Measurements from ENCODE around the gene FGD2. TPM values are rescaled to one million over a fixed set of nuclear protein-coding genes. Genes with fewer than 3 reads are reported as not detected.
A peak's percentile ranks its signal among the peaks of the same experiment; 100 is the strongest.

Gene FGD2
- total and polyA plus RNA-seq, 8 donors: 0.98 to 13.2 (median 2.8) TPM

DNA sequence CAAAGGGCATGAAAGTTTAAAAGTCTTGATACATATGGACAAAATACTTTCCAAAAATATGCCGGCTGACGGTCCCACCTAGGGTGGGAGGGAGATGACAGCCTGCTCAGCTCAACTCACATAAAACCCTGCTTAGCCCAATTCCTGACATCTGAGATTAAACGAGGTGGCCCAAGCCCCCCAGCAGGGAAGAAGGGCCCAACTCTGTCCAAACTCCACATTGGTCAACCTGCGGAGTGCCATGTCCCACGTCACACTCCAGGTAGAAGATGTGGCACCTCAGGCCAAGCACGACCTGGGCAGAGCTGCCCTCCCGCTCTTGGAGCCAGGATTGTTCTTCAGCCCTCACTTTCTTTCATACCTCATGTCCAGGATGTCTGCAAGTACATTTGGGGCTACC is 48.2 kb downstream of the FGD2 start:
- TF ChIP-seq, protein P1, sequence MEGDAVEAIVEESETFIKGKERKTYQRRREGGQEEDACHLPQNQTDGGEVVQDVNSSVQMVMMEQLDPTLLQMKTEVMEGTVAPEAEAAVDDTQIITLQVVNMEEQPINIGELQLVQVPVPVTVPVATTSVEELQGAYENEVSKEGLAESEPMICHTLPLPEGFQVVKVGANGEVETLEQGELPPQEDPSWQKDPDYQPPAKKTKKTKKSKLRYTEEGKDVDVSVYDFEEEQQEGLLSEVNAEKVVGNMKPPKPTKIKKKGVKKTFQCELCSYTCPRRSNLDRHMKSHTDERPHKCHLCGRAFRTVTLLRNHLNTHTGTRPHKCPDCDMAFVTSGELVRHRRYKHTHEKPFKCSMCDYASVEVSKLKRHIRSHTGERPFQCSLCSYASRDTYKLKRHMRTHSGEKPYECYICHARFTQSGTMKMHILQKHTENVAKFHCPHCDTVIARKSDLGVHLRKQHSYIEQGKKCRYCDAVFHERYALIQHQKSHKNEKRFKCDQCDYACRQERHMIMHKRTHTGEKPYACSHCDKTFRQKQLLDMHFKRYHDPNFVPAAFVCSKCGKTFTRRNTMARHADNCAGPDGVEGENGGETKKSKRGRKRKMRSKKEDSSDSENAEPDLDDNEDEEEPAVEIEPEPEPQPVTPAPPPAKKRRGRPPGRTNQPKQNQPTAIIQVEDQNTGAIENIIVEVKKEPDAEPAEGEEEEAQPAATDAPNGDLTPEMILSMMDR (IDR thresholded peaks at IDR 0.05): no peak
- 85 to 89% methylated on average over 7 of the region's 7 CpGs for WGBS, 2 donors
- intact Hi-C loops (cut with DNase I): loop anchor here in 2 of 3 donors (5.0 to 10.0 kb wide), 2 partner anchors 119 to 151 kb away; partner anchors contain the start of gene PIM1 (in 1 of the 2)

DNA sequence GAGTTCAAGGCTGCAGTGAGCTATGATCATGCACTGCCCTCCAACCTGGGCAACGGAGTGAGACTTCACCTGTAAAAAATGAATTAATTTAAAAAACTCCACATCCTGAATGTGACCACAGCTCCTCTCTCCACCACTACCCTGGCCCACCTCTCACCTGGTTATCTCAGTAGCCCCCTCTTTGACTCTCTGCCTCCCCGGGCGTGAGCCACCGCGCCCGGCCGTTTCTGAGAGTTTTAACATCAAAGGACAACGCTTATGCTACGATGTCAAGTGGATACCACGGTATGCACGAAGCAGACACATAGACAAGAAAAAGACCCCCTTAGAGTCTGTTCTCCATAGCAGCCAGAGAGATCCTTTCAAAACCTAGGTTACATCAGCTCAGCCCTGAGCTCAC is 48.7 kb downstream of the FGD2 start:
- no peaks in the 10 kb centered on the region for H3K9me3 ChIP-seq
- H3K27me3 ChIP-seq: no peaks in the 10 kb centered on the region
- TF ChIP-seq, protein P1 (IDR thresholded peaks at IDR 0.05): no peak
- H3K36me3 ChIP-seq: no peaks in the 10 kb centered on the region
- peaks cover 4 to 25% (median 12%) of the 10 kb centered on the region in 3 donors for H3K4me1 ChIP-seq
- ATAC-seq (no peak), DNase-seq (peak in 1 of 6 donors; percentile 21), FAIRE-seq (no peak)
- H3K27ac ChIP-seq: no peak overlapping the region
- 91 to 96% methylated on average over 11 of the region's 11 CpGs for WGBS, 2 donors
- H3K4me3 ChIP-seq: no peak overlapping the region
- intact Hi-C loops (cut with DNase I): loop anchor here in 2 of 3 donors (5.0 to 10.0 kb wide), 2 partner anchors 118 to 151 kb away; partner anchors contain the start of gene PIM1 (in 1 of the 2)

More for the DNA sequence above, 48.2 kb downstream of the FGD2 start:
- no peak overlapping the region for H3K27ac ChIP-seq
- H3K36me3 ChIP-seq: no peaks in the 10 kb centered on the region
- H3K9me3 ChIP-seq: no peaks in the 10 kb centered on the region
- FAIRE-seq (no peak), ATAC-seq (no peak), DNase-seq (no peak)
- H3K4me1 ChIP-seq: peaks cover 5 to 26% (median 17%) of the 10 kb centered on the region in 3 donors
- H3K4me3 ChIP-seq: no peak overlapping the region
- H3K27me3 ChIP-seq: no peaks in the 10 kb centered on the region

DNA sequence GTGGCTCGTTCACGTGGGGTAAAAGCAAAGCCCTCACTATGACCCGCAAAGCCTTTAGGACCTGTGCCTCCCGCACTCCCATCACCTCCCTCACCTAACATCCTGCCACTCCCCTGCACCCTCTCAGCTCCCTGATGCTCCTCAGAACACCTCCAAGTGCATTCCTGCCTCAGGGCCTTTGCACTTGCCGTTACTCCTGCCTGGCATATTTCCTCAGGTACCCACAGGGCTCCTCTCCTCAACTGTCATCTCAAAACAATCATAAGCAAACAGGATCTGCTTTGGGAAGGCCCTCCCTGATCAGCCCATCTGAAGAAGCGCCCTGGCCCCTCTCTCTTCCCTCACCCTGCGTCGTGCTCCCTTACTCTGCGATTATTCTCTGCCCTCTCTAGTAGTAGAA is 49.1 kb downstream of the FGD2 start:
- no peak overlapping the region for H3K4me3 ChIP-seq
- peaks cover 0 to 21% (median 8%) of the 10 kb centered on the region in 3 donors for H3K4me1 ChIP-seq
- no peaks in the 10 kb centered on the region for H3K27me3 ChIP-seq
- TF ChIP-seq, protein P1 (IDR thresholded peaks at IDR 0.05): no peak
- no peaks in the 10 kb centered on the region for H3K9me3 ChIP-seq
- FAIRE-seq (no peak), ATAC-seq (no peak), DNase-seq (peak in 1 of 6 donors; percentile 41)
- H3K36me3 ChIP-seq: no peaks in the 10 kb centered on the region
- intact Hi-C loops (cut with DNase I): loop anchor here in 2 of 3 donors (5.0 to 10.0 kb wide), 2 partner anchors 118 to 150 kb away; partner anchors contain the start of gene PIM1 (in 1 of the 2)
- 84 to 89% methylated on average over 9 of the region's 9 CpGs for WGBS, 2 donors
- no peak overlapping the region for H3K27ac ChIP-seq

DNA sequence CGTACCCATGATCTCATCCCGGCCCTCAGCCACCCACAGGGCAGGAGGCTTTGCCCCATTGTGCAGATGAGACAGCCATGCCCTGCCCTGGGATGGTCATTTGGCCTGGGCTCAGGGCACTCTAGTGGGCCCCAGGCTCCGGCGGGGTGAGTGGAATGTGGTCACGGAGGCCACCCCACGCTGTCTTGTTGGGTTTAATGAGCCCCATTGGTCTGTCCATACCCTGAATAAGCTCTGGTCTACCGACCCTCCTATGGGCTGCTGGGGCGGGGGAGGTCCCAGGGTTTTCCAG is 50.6 kb downstream of the FGD2 start:
- intact Hi-C loops (cut with DNase I): loop anchor here in 1 of 3 donors (10.0 kb wide), 1 partner anchor 149 kb away; no protein-coding TSS in a partner anchor
- DNase-seq (no peak), FAIRE-seq (no peak), ATAC-seq (no peak)
- H3K27ac ChIP-seq: no peak overlapping the region
- peaks cover 0 to 8% (median 0%) of the 10 kb centered on the region in 3 donors for H3K4me1 ChIP-seq
- no peak overlapping the region for H3K4me3 ChIP-seq
- no peaks in the 10 kb centered on the region for H3K36me3 ChIP-seq
- no peaks in the 10 kb centered on the region for H3K9me3 ChIP-seq
- H3K27me3 ChIP-seq: no peaks in the 10 kb centered on the region
- 92 to 93% methylated on average over 8 of the region's 8 CpGs for WGBS, 2 donors
- TF ChIP-seq, protein P1 (IDR thresholded peaks at IDR 0.05): no peak

GRCh38 chr6:37056439-37057127 is 51.1 kb downstream of the FGD2 start:
- no peak overlapping the region for H3K4me3 ChIP-seq
- no peaks in the 10 kb centered on the region for H3K9me3 ChIP-seq
- TF ChIP-seq, protein P1 (IDR thresholded peaks at IDR 0.05): no peak
- intact Hi-C loops (cut with DNase I): loop anchor here in 1 of 3 donors (10.0 kb wide), 1 partner anchor 148 kb away; no protein-coding TSS in a partner anchor
- H3K4me1 ChIP-seq: peaks cover 0 to 3% (median 0%) of the 10 kb centered on the region in 3 donors
- no peaks in the 10 kb centered on the region for H3K36me3 ChIP-seq
- no peak overlapping the region for H3K27ac ChIP-seq
- DNase-seq: no peak
- no peaks in the 10 kb centered on the region for H3K27me3 ChIP-seq
- 88 to 96% methylated on average over 16 of the region's 16 CpGs for WGBS, 2 donors
- ATAC-seq: peak in 1 of 4 donors; percentile 12
- no peak for FAIRE-seq
